IMR-90 (cell line): ENCODE results near the gene PMPCA.

ENCODE experiments used
- BHLHE40 ChIP-seq: fragments of 150-350 bp; IDR thresholded peaks from 2 replicates; pipeline ENCODE4 v1.6.1; 2016; ENCODE audit warnings: mild to moderate bottlenecking, low read depth, low read length
- CEBPB ChIP-seq: IDR thresholded peaks from 2 replicates; pipeline ENCODE4 v1.6.1; 2012; ENCODE audit warnings: low read depth, low read length, improper control_type of control experiment
- MAZ ChIP-seq: IDR thresholded peaks from 2 replicates; pipeline ENCODE4 v1.6.1; 2012; ENCODE audit warnings: low read depth, mild to moderate bottlenecking, low read length, improper control_type of control experiment, moderate library complexity, borderline replicate concordance
- MXI1 ChIP-seq: IDR thresholded peaks from 2 replicates; pipeline ENCODE4 v1.6.1; 2012; ENCODE audit warnings: low read depth, mild to moderate bottlenecking, low read length, moderate library complexity, borderline replicate concordance
- POLR2A ChIP-seq: IDR thresholded peaks from 2 replicates; pipeline ENCODE4 v1.6.1; 2012; ENCODE audit warnings: mild to moderate bottlenecking, low read depth, low read length
- RAD21 ChIP-seq: IDR thresholded peaks from 2 replicates; pipeline ENCODE4 v1.6.1; 2012; ENCODE audit warnings: low read length, improper control_type of control experiment
- RCOR1 ChIP-seq: IDR thresholded peaks from 2 replicates; pipeline ENCODE4 v1.6.1; 2012; ENCODE audit warnings: mild to moderate bottlenecking, low read length, improper control_type of control experiment; ENCODE audit not compliant: insufficient replicate concordance
- RFX5 ChIP-seq: IDR thresholded peaks from 2 replicates; pipeline ENCODE4 v1.8.0; 2012; ENCODE audit warnings: low read depth, mild to moderate bottlenecking, low read length, moderate library complexity
- SMC3 ChIP-seq: fragments of 150-350 bp; IDR thresholded peaks from 2 replicates; pipeline ENCODE4 v1.6.1; 2016; ENCODE audit warnings: low read depth, mild to moderate bottlenecking, antibody characterized with exemption, low read length, moderate library complexity
- TF ChIP-seq, protein P1 (sequence below): conservative IDR thresholded peaks from 2 replicates; pipeline ENCODE4 v1.5.1; 2012; ENCODE audit warnings: mild to moderate bottlenecking, low read depth, low read length, improper control_type of control experiment
- TF ChIP-seq, protein P2 (sequence below): fragments of 150-350 bp; IDR thresholded peaks from 2 replicates; pipeline ENCODE4 v1.6.1; 2016; ENCODE audit warnings: low read depth, mild to moderate bottlenecking, low read length, moderate library complexity, borderline replicate concordance
- TF ChIP-seq, protein P3 (sequence below): fragments of 150-350 bp; IDR thresholded peaks from 2 replicates; pipeline ENCODE4 v1.6.1; 2017; ENCODE audit warnings: mild to moderate bottlenecking, antibody characterized with exemption, low read length, low read depth

DNA sequence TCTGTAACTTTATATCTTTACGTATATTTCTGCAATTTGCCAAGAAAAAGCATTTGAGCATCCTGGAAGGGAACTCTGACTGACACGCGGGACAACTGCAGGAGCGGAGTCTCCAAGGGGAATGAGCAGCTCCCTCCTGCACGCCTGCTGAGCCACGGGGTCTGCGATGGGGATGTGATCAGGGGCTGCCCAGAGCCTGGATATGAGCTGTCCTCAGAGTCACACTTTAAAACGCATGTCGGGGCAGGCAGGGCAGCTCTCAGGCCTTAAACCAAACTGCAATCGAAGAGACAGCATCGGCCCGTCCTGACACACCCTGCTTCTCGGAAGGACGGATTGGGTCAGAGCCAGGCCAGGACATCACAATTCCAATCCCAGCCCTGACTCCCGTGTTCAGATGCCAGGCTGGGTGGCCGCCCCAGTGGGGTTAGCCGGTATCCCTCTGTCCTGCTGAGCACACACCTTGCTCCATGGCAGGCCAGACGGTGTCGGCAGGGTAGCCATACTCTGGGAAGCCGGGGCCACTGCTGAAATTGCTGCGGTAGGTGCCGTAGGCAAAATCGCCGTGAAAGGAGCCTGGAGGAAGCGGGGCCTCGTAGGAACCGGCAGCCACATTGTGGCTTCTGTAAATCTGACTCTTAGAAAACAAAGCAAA, 55.2 kb downstream of the PMPCA start:
- TF ChIP-seq RAD21 = no peak
- TF ChIP-seq, protein P1, sequence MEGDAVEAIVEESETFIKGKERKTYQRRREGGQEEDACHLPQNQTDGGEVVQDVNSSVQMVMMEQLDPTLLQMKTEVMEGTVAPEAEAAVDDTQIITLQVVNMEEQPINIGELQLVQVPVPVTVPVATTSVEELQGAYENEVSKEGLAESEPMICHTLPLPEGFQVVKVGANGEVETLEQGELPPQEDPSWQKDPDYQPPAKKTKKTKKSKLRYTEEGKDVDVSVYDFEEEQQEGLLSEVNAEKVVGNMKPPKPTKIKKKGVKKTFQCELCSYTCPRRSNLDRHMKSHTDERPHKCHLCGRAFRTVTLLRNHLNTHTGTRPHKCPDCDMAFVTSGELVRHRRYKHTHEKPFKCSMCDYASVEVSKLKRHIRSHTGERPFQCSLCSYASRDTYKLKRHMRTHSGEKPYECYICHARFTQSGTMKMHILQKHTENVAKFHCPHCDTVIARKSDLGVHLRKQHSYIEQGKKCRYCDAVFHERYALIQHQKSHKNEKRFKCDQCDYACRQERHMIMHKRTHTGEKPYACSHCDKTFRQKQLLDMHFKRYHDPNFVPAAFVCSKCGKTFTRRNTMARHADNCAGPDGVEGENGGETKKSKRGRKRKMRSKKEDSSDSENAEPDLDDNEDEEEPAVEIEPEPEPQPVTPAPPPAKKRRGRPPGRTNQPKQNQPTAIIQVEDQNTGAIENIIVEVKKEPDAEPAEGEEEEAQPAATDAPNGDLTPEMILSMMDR = no peak
- TF ChIP-seq, protein P2, sequence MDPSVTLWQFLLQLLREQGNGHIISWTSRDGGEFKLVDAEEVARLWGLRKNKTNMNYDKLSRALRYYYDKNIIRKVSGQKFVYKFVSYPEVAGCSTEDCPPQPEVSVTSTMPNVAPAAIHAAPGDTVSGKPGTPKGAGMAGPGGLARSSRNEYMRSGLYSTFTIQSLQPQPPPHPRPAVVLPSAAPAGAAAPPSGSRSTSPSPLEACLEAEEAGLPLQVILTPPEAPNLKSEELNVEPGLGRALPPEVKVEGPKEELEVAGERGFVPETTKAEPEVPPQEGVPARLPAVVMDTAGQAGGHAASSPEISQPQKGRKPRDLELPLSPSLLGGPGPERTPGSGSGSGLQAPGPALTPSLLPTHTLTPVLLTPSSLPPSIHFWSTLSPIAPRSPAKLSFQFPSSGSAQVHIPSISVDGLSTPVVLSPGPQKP = no peak
- no peak for TF ChIP-seq POLR2A
- TF ChIP-seq RCOR1 = no peak
- TF ChIP-seq SMC3 = no peak
- TF ChIP-seq CEBPB = no peak
- TF ChIP-seq MXI1 = no peak
- TF ChIP-seq BHLHE40 = no peak
- TF ChIP-seq RFX5 = no peak
- TF ChIP-seq MAZ = no peak
- TF ChIP-seq, protein P3, sequence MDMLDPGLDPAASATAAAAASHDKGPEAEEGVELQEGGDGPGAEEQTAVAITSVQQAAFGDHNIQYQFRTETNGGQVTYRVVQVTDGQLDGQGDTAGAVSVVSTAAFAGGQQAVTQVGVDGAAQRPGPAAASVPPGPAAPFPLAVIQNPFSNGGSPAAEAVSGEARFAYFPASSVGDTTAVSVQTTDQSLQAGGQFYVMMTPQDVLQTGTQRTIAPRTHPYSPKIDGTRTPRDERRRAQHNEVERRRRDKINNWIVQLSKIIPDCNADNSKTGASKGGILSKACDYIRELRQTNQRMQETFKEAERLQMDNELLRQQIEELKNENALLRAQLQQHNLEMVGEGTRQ = no peak
